Measurements from ENCODE around the gene BRAP. TPM values are rescaled to one million over a fixed set of nuclear protein-coding genes. Genes with fewer than 3 reads are reported as not detected.
"Not testable (repeated sequence)": the region's sequence is repeated elsewhere in the genome, so short reads cannot be mapped to it uniquely, and the experiment has no call there.

BRAP gene
- total RNA-seq, 6 donors from 2014 or later, result 11.0 to 17.8 (median 15.5) TPM

DNA sequence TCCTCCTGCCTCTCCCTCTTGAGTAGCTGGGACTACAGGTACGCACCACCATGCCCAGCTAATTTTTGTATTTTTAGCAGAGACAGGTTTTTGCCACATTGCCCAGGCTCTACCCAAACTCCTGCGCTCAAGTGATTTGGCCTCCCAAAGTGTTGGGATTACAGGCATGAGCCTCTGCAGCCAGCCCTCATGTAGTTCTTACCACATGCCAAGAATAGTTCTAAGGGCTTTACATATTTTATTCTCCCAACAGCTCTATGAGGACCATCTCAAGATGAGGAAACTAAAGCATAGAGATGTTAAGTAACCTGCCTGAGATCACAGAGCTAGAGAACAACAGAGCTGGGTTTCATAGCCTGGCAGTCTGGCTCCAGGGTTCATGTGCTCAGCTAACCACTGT is 43.0 kb upstream of the BRAP start:
- no peaks in the 10 kb centered on the region for H3K4me1 ChIP-seq
- DNase-seq, result no peak
- H3K27me3 ChIP-seq, result no peaks in the 10 kb centered on the region
- H3K9me3 ChIP-seq, result no peaks in the 10 kb centered on the region
- no peak overlapping the region for H3K4me3 ChIP-seq
- peaks cover 0 to 65% (median 22%) of the 10 kb centered on the region in 4 donors for H3K36me3 ChIP-seq
- no peak for TF ChIP-seq POLR2A (IDR thresholded peaks at IDR 0.05)
- TF ChIP-seq POLR2AphosphoS5 (IDR thresholded peaks at IDR 0.05), result no peak
- TF ChIP-seq EP300 (IDR thresholded peaks at IDR 0.05), result no peak
- no peak for TF ChIP-seq CTCF (IDR thresholded peaks at IDR 0.05)
- WGBS, 2 donors, result 86 to 97% methylated on average over 2 of the region's 2 CpGs
- no peak for ATAC-seq (ENCODE audit: low FRiP score in 2 of 2)
- H3K27ac ChIP-seq, result no peak overlapping the region

GRCh38 chr12:111723646-111724360 is 38.0 kb upstream of the BRAP start:
- not testable (repeated sequence) for H3K4me3 ChIP-seq; H3K27ac ChIP-seq; H3K4me1 ChIP-seq; H3K27me3 ChIP-seq; H3K9me3 ChIP-seq; ATAC-seq (ENCODE audit: low FRiP score in 2 of 2); DNase-seq
- H3K36me3 ChIP-seq, result peaks cover 6 to 66% (median 23%) of the 10 kb centered on the region in 4 donors
- WGBS, 2 donors, result 96 to 97% methylated on average over 13 to 32 of the region's 46 CpGs

DNA sequence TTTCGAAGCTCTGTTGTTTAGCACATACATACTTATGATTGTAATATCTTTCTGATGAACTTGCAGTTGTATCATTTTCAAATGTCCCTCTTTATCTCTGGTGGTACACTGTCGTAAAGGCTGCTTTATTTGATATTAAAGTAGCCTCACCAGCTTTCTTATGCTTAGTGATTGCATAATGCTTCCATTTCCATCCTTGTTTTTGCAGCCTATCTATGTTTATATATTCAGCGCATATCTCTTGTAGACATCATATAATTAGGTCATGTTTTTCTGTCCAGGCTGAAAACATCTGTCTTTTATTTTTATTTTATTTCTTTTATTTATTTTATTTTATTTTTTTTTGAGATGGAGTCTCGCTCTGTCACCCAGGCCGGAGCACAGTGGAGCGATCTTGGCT is 34.7 kb upstream of the BRAP start:
- H3K27me3 ChIP-seq, result no peaks in the 10 kb centered on the region
- peaks cover 9 to 76% (median 38%) of the 10 kb centered on the region in 4 donors for H3K36me3 ChIP-seq
- no peaks in the 10 kb centered on the region for H3K4me1 ChIP-seq
- no peaks in the 10 kb centered on the region for H3K9me3 ChIP-seq
- DNase-seq (no peak), ATAC-seq (ENCODE audit: low FRiP score in 2 of 2) (no peak)
- WGBS, 2 donors, result 95 to 96% methylated on average over 6 of the region's 6 CpGs
- H3K27ac ChIP-seq, result no peak overlapping the region
- no peak overlapping the region for H3K4me3 ChIP-seq
- no peak for TF ChIP-seq EP300 (IDR thresholded peaks at IDR 0.05)

- not testable (repeated sequence) for ATAC-seq (ENCODE audit: low FRiP score in 2 of 2); H3K4me1 ChIP-seq
- H3K36me3 ChIP-seq, result peaks cover 13 to 79% (median 41%) of the 10 kb centered on the region in 4 donors
Measured at GRCh38 chr12:111719316-111719715, 33.6 kb upstream of the BRAP start.

GRCh38 chr12:111715279-111715678 is 29.5 kb upstream of the BRAP start:
- peaks cover 24 to 86% (median 59%) of the 10 kb centered on the region in 4 donors for H3K36me3 ChIP-seq
- TF ChIP-seq CTCF (IDR thresholded peaks at IDR 0.05) (no peak), EP300 (IDR thresholded peaks at IDR 0.05) (no peak), POLR2A (IDR thresholded peaks at IDR 0.05) (no peak), POLR2AphosphoS5 (IDR thresholded peaks at IDR 0.05) (no peak)
- DNase-seq (no peak), ATAC-seq (ENCODE audit: low FRiP score in 2 of 2) (no peak)
- H3K27ac ChIP-seq, result no peak overlapping the region
- WGBS, 2 donors, result 83 to 86% methylated on average over 4 of the region's 4 CpGs
- H3K27me3 ChIP-seq, result no peaks in the 10 kb centered on the region
- H3K4me3 ChIP-seq, result no peak overlapping the region
- no peaks in the 10 kb centered on the region for H3K9me3 ChIP-seq
- H3K4me1 ChIP-seq, result no peaks in the 10 kb centered on the region

More at GRCh38 chr12:111719316-111719715, 33.6 kb upstream of the BRAP start:
- H3K27me3 ChIP-seq, H3K4me3 ChIP-seq, H3K9me3 ChIP-seq, H3K27ac ChIP-seq, DNase-seq: not testable (repeated sequence)
- WGBS, 2 donors, result 89 to 93% methylated on average over 10 of the region's 10 CpGs

DNA sequence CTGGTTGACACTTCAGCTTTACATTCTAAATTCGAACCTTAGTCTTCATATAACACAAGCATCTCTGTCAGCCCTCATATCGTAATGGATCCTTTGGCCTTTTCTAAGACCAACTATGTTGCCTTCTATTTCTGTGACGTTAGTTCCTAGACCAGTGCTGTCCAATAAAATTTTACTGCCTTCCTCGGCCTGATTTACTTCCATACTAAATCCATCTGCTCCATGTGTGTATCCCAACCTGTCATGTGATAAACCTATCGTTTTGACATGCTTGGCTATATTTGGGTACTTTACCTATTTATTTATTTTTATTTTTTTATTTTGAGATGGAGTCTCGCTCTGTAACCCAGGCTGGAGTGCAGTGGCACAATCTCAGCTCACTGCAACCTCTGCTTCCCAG is 20.4 kb upstream of the BRAP start:
- no peak overlapping the region for H3K4me3 ChIP-seq
- no peaks in the 10 kb centered on the region for H3K27me3 ChIP-seq
- H3K36me3 ChIP-seq, result peaks cover 19 to 89% (median 42%) of the 10 kb centered on the region in 4 donors
- 88 to 94% methylated on average over 6 of the region's 6 CpGs for WGBS, 2 donors
- no peak for ATAC-seq (ENCODE audit: low FRiP score in 2 of 2)
- H3K27ac ChIP-seq, result no peak overlapping the region
- H3K9me3 ChIP-seq, result no peaks in the 10 kb centered on the region
- no peaks in the 10 kb centered on the region for H3K4me1 ChIP-seq
- TF ChIP-seq CTCF (IDR thresholded peaks at IDR 0.05) (no peak), POLR2A (IDR thresholded peaks at IDR 0.05) (no peak), EP300 (IDR thresholded peaks at IDR 0.05) (no peak), POLR2AphosphoS5 (IDR thresholded peaks at IDR 0.05) (no peak)
- no peak for DNase-seq
